ENCODE results near the gene UBE2L5. TPM values are rescaled to one million over a fixed set of nuclear protein-coding genes. Genes with fewer than 3 reads are reported as not detected.
A peak's percentile ranks its signal among the peaks of the same experiment; 100 is the strongest.

UBE2L5 gene
- total and polyA plus RNA-seq, 2 of the 13 experiments (the other 11 are each of a cell fraction or from before 2014, with no cell fraction given), result 0.13 TPM; not detected in 1

DNA sequence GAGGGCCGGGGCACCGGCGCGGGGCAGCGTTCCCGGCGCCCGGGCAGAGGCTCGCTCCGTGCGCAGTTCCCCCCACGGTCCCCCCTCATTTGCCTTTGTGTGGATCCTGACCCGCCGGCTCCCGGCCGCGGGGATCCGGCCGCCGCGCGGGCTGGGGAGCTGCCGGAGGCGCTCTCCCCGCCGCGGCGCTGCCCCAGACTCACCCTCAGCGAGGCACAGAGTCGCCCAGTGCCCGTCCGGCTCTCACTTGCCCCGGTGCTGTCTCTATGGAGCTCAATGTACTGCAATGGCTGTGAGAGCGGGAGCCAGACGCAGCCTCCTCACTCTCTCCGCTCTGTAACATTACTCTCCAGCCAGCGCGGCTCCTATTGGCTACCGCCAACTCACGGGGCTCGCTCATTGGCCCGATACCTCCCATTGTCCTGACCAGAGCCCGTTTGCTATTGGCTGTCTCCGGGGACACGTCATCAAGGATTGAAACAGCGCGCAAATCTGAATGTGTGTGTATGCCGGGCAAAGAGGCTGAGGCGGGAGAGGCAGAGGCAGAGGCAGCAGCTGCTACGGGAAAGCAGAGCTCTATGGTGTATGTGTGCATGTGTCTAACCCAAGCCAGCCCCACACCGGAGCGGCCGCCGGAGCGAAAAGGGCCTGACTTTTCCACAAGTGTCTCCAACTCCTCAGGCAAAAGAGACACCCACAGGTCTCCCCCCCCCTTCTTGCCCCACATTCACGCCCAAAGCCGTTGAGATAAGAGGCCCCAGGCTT is 43.5 kb downstream of the UBE2L5 start, which contains the start of gene HMGB1 (continued):
- TF ChIP-seq, protein P1, sequence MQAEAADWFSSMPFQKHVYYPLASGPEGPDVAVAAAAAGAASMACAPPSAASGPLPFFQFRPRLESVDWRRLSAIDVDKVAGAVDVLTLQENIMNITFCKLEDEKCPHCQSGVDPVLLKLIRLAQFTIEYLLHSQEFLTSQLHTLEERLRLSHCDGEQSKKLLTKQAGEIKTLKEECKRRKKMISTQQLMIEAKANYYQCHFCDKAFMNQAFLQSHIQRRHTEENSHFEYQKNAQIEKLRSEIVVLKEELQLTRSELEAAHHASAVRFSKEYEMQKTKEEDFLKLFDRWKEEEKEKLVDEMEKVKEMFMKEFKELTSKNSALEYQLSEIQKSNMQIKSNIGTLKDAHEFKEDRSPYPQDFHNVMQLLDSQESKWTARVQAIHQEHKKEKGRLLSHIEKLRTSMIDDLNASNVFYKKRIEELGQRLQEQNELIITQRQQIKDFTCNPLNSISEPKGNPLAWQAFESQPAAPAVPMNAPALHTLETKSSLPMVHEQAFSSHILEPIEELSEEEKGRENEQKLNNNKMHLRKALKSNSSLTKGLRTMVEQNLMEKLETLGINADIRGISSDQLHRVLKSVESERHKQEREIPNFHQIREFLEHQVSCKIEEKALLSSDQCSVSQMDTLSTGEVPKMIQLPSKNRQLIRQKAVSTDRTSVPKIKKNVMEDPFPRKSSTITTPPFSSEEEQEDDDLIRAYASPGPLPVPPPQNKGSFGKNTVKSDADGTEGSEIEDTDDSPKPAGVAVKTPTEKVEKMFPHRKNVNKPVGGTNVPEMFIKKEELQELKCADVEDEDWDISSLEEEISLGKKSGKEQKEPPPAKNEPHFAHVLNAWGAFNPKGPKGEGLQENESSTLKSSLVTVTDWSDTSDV (CRISPR knock-in tag; IDR thresholded peaks at IDR 0.05), result no peak
- TF ChIP-seq, protein P2, sequence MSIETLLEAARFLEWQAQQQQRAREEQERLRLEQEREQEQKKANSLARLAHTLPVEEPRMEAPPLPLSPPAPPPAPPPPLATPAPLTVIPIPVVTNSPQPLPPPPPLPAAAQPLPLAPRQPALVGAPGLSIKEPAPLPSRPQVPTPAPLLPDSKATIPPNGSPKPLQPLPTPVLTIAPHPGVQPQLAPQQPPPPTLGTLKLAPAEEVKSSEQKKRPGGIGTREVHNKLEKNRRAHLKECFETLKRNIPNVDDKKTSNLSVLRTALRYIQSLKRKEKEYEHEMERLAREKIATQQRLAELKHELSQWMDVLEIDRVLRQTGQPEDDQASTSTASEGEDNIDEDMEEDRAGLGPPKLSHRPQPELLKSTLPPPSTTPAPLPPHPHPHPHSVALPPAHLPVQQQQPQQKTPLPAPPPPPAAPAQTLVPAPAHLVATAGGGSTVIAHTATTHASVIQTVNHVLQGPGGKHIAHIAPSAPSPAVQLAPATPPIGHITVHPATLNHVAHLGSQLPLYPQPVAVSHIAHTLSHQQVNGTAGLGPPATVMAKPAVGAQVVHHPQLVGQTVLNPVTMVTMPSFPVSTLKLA (IDR thresholded peaks at IDR 0.05), result peak; percentile 43; the same call in 1 of the 2 replicates
- TF ChIP-seq, protein P3, sequence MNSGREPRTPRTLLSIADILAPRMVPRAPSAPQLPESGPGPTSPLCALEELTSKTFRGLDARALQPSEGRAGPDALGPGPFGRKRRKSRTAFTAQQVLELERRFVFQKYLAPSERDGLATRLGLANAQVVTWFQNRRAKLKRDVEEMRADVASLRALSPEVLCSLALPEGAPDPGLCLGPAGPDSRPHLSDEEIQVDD (CRISPR knock-in tag; IDR thresholded peaks at IDR 0.05; ENCODE audit: borderline replicate concordance), result peak; percentile 32; the same call in 1 of the 2 replicates
- TF ChIP-seq, protein P4, sequence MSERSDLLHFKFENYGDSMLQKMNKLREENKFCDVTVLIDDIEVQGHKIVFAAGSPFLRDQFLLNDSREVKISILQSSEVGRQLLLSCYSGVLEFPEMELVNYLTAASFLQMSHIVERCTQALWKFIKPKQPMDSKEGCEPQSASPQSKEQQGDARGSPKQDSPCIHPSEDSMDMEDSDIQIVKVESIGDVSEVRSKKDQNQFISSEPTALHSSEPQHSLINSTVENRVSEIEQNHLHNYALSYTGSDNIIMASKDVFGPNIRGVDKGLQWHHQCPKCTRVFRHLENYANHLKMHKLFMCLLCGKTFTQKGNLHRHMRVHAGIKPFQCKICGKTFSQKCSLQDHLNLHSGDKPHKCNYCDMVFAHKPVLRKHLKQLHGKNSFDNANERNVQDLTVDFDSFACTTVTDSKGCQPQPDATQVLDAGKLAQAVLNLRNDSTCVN (CRISPR knock-in tag; IDR thresholded peaks at IDR 0.05; ENCODE audit: borderline replicate concordance), result no peak
- TF ChIP-seq SRY (CRISPR knock-in tag; IDR thresholded peaks at IDR 0.05) (no peak), NFE2 (CRISPR knock-in tag; IDR thresholded peaks at IDR 0.05) (no peak), GABPA (IDR thresholded peaks at IDR 0.05; ENCODE audit: low read depth, low read length) (no peak), GABPA (CRISPR knock-in tag; IDR thresholded peaks at IDR 0.05; ENCODE audit: low read depth) (no peak), ZNF431 (CRISPR knock-in tag; IDR thresholded peaks at IDR 0.05; ENCODE audit: borderline replicate concordance, low read depth) (no peak), ZNF883 (CRISPR knock-in tag; IDR thresholded peaks at IDR 0.05; ENCODE audit: not compliant biosample characterization) (no peak), ZFAT (CRISPR knock-in tag; conservative IDR thresholded peaks at IDR 0.05) (no peak), ERF (CRISPR knock-in tag; IDR thresholded peaks at IDR 0.05) (no peak), KDM5B (CRISPR knock-in tag; IDR thresholded peaks at IDR 0.05; ENCODE audit: borderline replicate concordance) (peak; percentile 70), HOXA9 (CRISPR knock-in tag; IDR thresholded peaks at IDR 0.05; ENCODE audit: borderline replicate concordance) (peak; percentile 77; the same call in 1 of the 2 replicates), KLF11 (CRISPR knock-in tag; IDR thresholded peaks at IDR 0.05) (no peak), ZSCAN20 (CRISPR knock-in tag; IDR thresholded peaks at IDR 0.05; ENCODE audit: borderline replicate concordance) (no peak), ZNF569 (CRISPR knock-in tag; IDR thresholded peaks at IDR 0.05; ENCODE audit: borderline replicate concordance) (no peak), DNMT3B (CRISPR knock-in tag; conservative IDR thresholded peaks at IDR 0.05) (no peak)
- TF ChIP-seq, protein P5, sequence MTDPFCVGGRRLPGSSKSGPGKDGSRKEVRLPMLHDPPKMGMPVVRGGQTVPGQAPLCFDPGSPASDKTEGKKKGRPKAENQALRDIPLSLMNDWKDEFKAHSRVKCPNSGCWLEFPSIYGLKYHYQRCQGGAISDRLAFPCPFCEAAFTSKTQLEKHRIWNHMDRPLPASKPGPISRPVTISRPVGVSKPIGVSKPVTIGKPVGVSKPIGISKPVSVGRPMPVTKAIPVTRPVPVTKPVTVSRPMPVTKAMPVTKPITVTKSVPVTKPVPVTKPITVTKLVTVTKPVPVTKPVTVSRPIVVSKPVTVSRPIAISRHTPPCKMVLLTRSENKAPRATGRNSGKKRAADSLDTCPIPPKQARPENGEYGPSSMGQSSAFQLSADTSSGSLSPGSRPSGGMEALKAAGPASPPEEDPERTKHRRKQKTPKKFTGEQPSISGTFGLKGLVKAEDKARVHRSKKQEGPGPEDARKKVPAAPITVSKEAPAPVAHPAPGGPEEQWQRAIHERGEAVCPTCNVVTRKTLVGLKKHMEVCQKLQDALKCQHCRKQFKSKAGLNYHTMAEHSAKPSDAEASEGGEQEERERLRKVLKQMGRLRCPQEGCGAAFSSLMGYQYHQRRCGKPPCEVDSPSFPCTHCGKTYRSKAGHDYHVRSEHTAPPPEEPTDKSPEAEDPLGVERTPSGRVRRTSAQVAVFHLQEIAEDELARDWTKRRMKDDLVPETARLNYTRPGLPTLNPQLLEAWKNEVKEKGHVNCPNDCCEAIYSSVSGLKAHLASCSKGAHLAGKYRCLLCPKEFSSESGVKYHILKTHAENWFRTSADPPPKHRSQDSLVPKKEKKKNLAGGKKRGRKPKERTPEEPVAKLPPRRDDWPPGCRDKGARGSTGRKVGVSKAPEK (CRISPR knock-in tag; IDR thresholded peaks at IDR 0.05; ENCODE audit: borderline replicate concordance), result no peak

All from HepG2 (cell line).